GM12878 (cell line): ENCODE measurements around the gene EML1. TPM values are rescaled to one million over a fixed set of nuclear protein-coding genes. Genes with fewer than 3 reads are reported as not detected.

Source experiments
- ATAC-seq: fragments of 200-7000 bp; cut with Tn5 transposase; 3 replicates; pipeline ENCODE4 v1.9.1; 2020; ENCODE audit warnings: mild to moderate bottlenecking, moderate library complexity
- BruUV-seq: library from RNA; stranded (reverse); fragments of 400-500 nt; replicated peaks from 2 replicates; lab custom pipeline; 2021; lab: Mats Ljungman, UMichigan
- CTCF ChIA-PET: fragments of 300-600 bp; sonication (Branson Sonifier 250); formaldehyde crosslinking; extraction: SDS; loops from one replicate; lab custom pipeline; 2021; ENCODE audit warnings: inconsistent platforms; lab: Yijun Ruan, JAX
- POLR2A ChIA-PET: fragments of 350-600 bp; formaldehyde crosslinking; extraction: SDS; loops from one replicate; lab custom pipeline; 2021; ENCODE audit warnings: inconsistent platforms; lab: Charles Lee
- RAD21 ChIA-PET: fragments of 300-600 bp; sonication (Branson Sonifier 250); formaldehyde crosslinking; loops from one replicate; lab custom pipeline; 2023; ENCODE audit warnings: antibody characterized with exemption; ENCODE audit not compliant: unreplicated experiment; lab: Charles Lee
- SMC1A ChIA-PET: fragments of 300-600 bp; sonication (Branson Sonifier 250); formaldehyde crosslinking; loops from one replicate; lab custom pipeline; 2023; ENCODE audit not compliant: unreplicated experiment, uncharacterized antibody; lab: Charles Lee
- DNase-seq: peaks from one replicate; pipeline ENCODE4 v3.0.0-alpha.2; 2011; ENCODE audit warnings: low read depth, low spot score
- FAIRE-seq: peaks from 3 replicates; lab custom pipeline; 2011; peaks lifted over from hg19 to GRCh38; lab: Jason Lieb, UNC
- H2AFZ ChIP-seq: 2 replicates; pipeline ENCODE4 v1.6.0; 2011; ENCODE audit warnings: low read depth, low read length, control low read depth; ENCODE audit not compliant: control insufficient read depth
- H3K27ac ChIP-seq: 2 replicates; pipeline ENCODE4 v1.5.1; 2011; ENCODE audit warnings: control low read depth; ENCODE audit not compliant: control insufficient read depth, insufficient read depth
- H3K27me3 ChIP-seq, 2 experiments: replicated peaks in 1 of 2; 2 replicates each; pipeline versions ENCODE4 v1.6.0 to v1.6.1; 2011; ENCODE audit warnings: low read length in 1 of 2; ENCODE audit not compliant: control insufficient read depth in 2 of 2, insufficient read depth in 2 of 2
- H3K36me3 ChIP-seq, 2 experiments: 2 replicates each; pipeline ENCODE4 v1.5.1; 2011; ENCODE audit warnings: low read length in 1 of 2; ENCODE audit not compliant: control insufficient read depth in 2 of 2, insufficient read depth in 2 of 2
- H3K4me1 ChIP-seq: 2 replicates; pipeline ENCODE4 v1.6.1; 2011; ENCODE audit warnings: mild to moderate bottlenecking, low read length, moderate library complexity, mixed read lengths; ENCODE audit not compliant: control insufficient read depth, insufficient read depth
- H3K4me2 ChIP-seq: 2 replicates; pipeline ENCODE4 v1.6.0; 2011; ENCODE audit warnings: control low read depth; ENCODE audit not compliant: control insufficient read depth, insufficient read depth
- H3K4me3 ChIP-seq: fragments of 200-600 bp; sonication (generic); 2 replicates; pipeline ENCODE4 v1.5.1; 2016
- H3K79me2 ChIP-seq: 2 replicates; pipeline ENCODE4 v1.6.0; 2011; ENCODE audit warnings: low read length; ENCODE audit not compliant: control insufficient read depth, insufficient read depth
- H3K9ac ChIP-seq: 2 replicates; pipeline ENCODE4 v1.8.0; 2011; ENCODE audit warnings: low read length, control low read depth, mixed read lengths; ENCODE audit not compliant: control insufficient read depth, insufficient read depth
- H3K9me3 ChIP-seq: replicated peaks from 3 replicates; pipeline ENCODE4 v1.5.1; 2011; ENCODE audit warnings: mild to moderate bottlenecking, low read length; ENCODE audit not compliant: control insufficient read depth, insufficient read depth
- H4K20me1 ChIP-seq: 2 replicates; pipeline ENCODE4 v1.6.0; 2011; ENCODE audit not compliant: control insufficient read depth, insufficient read depth
- ATF2 ChIP-seq: IDR thresholded peaks from 2 replicates; pipeline ENCODE4 v1.6.1; 2012; ENCODE audit warnings: low read length, inconsistent platforms
- ATF3 ChIP-seq: IDR thresholded peaks from 2 replicates; pipeline ENCODE4 v1.6.1; 2011; ENCODE audit warnings: low read depth, mild to moderate bottlenecking, low read length, moderate library complexity, borderline replicate concordance; ENCODE audit errors: extremely low read depth
- BCL11A ChIP-seq: IDR thresholded peaks from 2 replicates; pipeline ENCODE4 v1.6.1; 2011; ENCODE audit warnings: low read depth, low read length
- BCLAF1 ChIP-seq: fragments of 450-650 bp; IDR thresholded peaks from 2 replicates; pipeline ENCODE4 v1.6.1; 2017; ENCODE audit warnings: antibody characterized with exemption, mild to moderate bottlenecking, moderate library complexity
- BHLHE40 ChIP-seq, 2 experiments: fragments of 450-650 bp in 1 of 2; IDR thresholded peaks; 2 replicates each; pipeline ENCODE4 v1.6.1; 2011 to 2017; ENCODE audit warnings: low read depth in 2 of 2, borderline replicate concordance in 1 of 2, improper control_type of control experiment in 1 of 2, low read length in 1 of 2, mild to moderate bottlenecking in 1 of 2
- CTCF ChIP-seq, 3 experiments: IDR thresholded peaks in 2 of 3; conservative IDR thresholded peaks in 1 of 3; 2 replicates each; pipeline ENCODE4 v1.5.1; 2011; ENCODE audit warnings: low read depth in 3 of 3, low read length in 3 of 3, mild to moderate bottlenecking in 3 of 3, control low read depth in 2 of 3, moderate library complexity in 2 of 3, inconsistent platforms in 1 of 3, mixed read lengths in 1 of 3; ENCODE audit not compliant: control insufficient read depth in 2 of 3, insufficient read depth in 1 of 3; ENCODE audit errors: extremely low read depth in 1 of 3
- FOXK2 ChIP-seq: fragments of 450-650 bp; IDR thresholded peaks from 2 replicates; pipeline ENCODE4 v1.6.1; 2017; ENCODE audit warnings: mild to moderate bottlenecking, moderate library complexity
- NFYB ChIP-seq: IDR thresholded peaks from 2 replicates; pipeline ENCODE4 v1.6.1; 2011; ENCODE audit warnings: low read depth, mild to moderate bottlenecking, low read length, improper control_type of control experiment, moderate library complexity; ENCODE audit not compliant: insufficient read depth
- ZNF687 ChIP-seq: fragments of 450-650 bp; IDR thresholded peaks from 2 replicates; pipeline ENCODE4 v1.6.1; 2017; ENCODE audit warnings: mild to moderate bottlenecking, moderate library complexity
- WGBS: methylation state at CpG from one replicate; pipeline ENCODE4 v1.1.6; 2016; ENCODE audit warnings: low lambda C conversion rate; ENCODE audit not compliant: insufficient replicate concordance, insufficient coverage; ENCODE audit errors: missing lambda C conversion rate; 5-methylcytosine and 5-hydroxymethylcytosine counted together
- in situ Hi-C: fragments of 300-500 bp; cut with MboI; formaldehyde crosslinking; loops from 9 replicates; pipeline ENCODE4 v1.14.3; 2018; ENCODE audit warnings: mixed read lengths
- intact Hi-C: fragments of 100-400 bp; cut with micrococcal nuclease; formaldehyde crosslinking; loops from one replicate; pipeline ENCODE4 v1.14.2; 2022; ENCODE audit not compliant: unreplicated experiment
- polyA plus RNA-seq, 11 experiments: library from polyadenylated mRNA; depleted of rRNA in 4 of 11; unstranded in 6 of 11; stranded (reverse) in 5 of 11; fragments of >200 nt; fragmentation: Nextera tagmentation in 4 of 11; fragmentation: Illumina TruSeq in 1 of 11; extraction: Ambion mirVana in 4 of 11; extraction: Trizol in 1 of 11; gene quantifications; 1 replicate in 1 of 11; 2 replicates in 10 of 11; pipeline versions ENCODE4 v1.2.1 to v1.2.3, GENCODE V29; 2011 to 2016; ENCODE audit warnings: inconsistent platforms in 2 of 11, missing spikeins in 2 of 11, low read depth in 1 of 11
- total RNA-seq, 4 experiments: library from RNA; depleted of rRNA in 3 of 4; stranded (reverse); fragments of >200 nt in 3 of 4; fragmentation: Illumina TruSeq in 1 of 4; extraction: Trizol in 1 of 4; gene quantifications; 2 replicates each; pipeline versions ENCODE4 v1.2.1 to v1.2.3, GENCODE V29; 2013 to 2021

EML1 gene
- total and polyA plus RNA-seq, 10 of the 15 experiments (the other 5 are each of a cell fraction or from before 2014, with no cell fraction given), result 0.05 to 3.4 (median 0.11) TPM; not detected in 3

- no TSS peak for BruUV-seq
- Histone ChIP-seq H3K9me3 (no peaks in the 10 kb centered on the region), H4K20me1 (no peaks in the 10 kb centered on the region), H3K79me2 (no peaks in the 10 kb centered on the region), H3K4me2 (no peak overlapping the region), H2AFZ (no peak overlapping the region), H3K36me3 (no peaks in the 10 kb centered on the region), H3K9ac (no peak overlapping the region), H3K4me3 (no peak overlapping the region), H3K27me3 (peaks cover 1 to 4% of the 10 kb centered on the region in 2 experiments; a peak in 3 of 4 replicates), H3K4me1 (peaks cover 8% of the 10 kb centered on the region), H3K27ac (no peak overlapping the region)
- intact Hi-C loops, result no loop called here
- in situ Hi-C loops, result no loop called here
- SMC1A ChIA-PET, result no interaction called here
- ATAC-seq (no peak), DNase-seq (no peak), FAIRE-seq (no peak)
- CTCF ChIA-PET, result no interaction called here
- 52% methylated on average over 8 of the region's 9 CpGs for WGBS
- POLR2A ChIA-PET, result no interaction called here
- RAD21 ChIA-PET, result no interaction called here
- TF ChIP-seq NFYB, result no peak
- no peak for TF ChIP-seq FOXK2
- no peak for TF ChIP-seq ATF2
- TF ChIP-seq ZNF687, result no peak
- TF ChIP-seq BCL11A, result no peak
- no peak for TF ChIP-seq BCLAF1
- no peak for TF ChIP-seq BHLHE40 (IDR thresholded peaks at IDR 0.05; ENCODE audit: borderline replicate concordance in 1 of 2, low read depth in 2 of 2, low read length in 1 of 2)
- TF ChIP-seq CTCF (IDR thresholded peaks at IDR 0.05 in 2 of 3, conservative IDR thresholded peaks at IDR 0.05 in 1 of 3; ENCODE audit: control insufficient read depth in 2 of 3, extremely low read depth in 1 of 3, insufficient read depth in 1 of 3, low read depth in 3 of 3, low read length in 3 of 3), result no peak
- no peak for TF ChIP-seq ATF3
These were observed 150.4 kb downstream of the EML1 start for GRCh38 chr14:99943620-99944019.
